RWPE1 (cell line): Measurements from ENCODE around the gene AGMO.

Experiments
- CTCF ChIA-PET: fragments of 350-600 bp; sonication (Branson Sonifier 250); formaldehyde crosslinking; extraction: SDS; loops from one replicate; lab custom pipeline; 2021; lab: Yijun Ruan, JAX
- POLR2A ChIA-PET: fragments of 400-600 bp; formaldehyde crosslinking; extraction: SDS; loops from one replicate; lab custom pipeline; 2020; ENCODE audit warnings: antibody characterized with exemption; ENCODE audit not compliant: low non-redundant PET; lab: Yijun Ruan, JAX
- DNase-seq: peaks from one replicate; pipeline ENCODE4 v3.0.0; 2012; ENCODE audit warnings: low spot score
- H3K27ac ChIP-seq: fragments of 450-650 bp; 2 replicates; pipeline ENCODE4 v1.5.1; 2017
- TF ChIP-seq, protein P1 (sequence below): fragments of 450-650 bp; conservative IDR thresholded peaks from 2 replicates; pipeline ENCODE4 v1.5.1; 2017; ENCODE audit warnings: low read depth, mild to moderate bottlenecking

AGMO gene

DNA sequence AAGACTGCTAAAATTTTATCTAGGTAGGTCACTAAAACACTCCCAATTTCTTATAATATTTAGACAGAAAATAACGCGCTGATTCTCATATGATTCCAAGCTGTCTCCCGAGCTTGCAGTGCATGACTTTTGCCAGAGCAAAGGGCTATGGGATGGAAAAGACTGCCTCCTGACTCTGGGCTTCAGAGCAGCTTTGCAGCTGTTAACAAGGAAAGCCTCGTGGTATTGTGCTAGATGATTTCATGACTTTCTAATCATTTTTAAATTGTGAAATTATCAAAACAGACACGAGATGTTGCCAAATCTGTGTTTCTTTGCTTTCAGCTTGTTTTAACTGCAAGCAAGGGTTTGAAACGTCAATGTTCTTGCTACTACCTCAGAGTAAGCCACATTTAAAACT is 238.3 kb downstream of the AGMO start:
- POLR2A ChIA-PET, result no interaction called here

DNA sequence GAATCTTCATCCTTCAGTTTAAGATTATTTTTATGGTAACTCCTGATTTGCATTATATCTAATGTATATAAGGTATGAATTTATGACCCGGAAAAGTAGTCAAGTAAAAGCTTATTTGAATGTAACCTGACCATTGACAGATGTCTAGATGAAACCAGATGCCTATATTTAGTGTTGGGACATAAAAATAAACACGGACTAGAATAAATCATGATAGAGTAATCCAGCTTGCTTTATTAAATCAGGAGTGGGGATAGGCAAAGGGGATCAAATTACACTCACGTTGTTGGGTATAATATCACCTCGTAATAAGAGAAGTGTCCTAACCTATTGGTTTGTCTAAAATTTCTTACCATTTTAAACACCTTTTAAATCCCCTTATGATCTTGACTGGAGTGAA is 244.6 kb downstream of the AGMO start:
- no peak for DNase-seq
- H3K27ac ChIP-seq, result no peak overlapping the region
- CTCF ChIA-PET, result no interaction called here
- TF ChIP-seq, protein P1, sequence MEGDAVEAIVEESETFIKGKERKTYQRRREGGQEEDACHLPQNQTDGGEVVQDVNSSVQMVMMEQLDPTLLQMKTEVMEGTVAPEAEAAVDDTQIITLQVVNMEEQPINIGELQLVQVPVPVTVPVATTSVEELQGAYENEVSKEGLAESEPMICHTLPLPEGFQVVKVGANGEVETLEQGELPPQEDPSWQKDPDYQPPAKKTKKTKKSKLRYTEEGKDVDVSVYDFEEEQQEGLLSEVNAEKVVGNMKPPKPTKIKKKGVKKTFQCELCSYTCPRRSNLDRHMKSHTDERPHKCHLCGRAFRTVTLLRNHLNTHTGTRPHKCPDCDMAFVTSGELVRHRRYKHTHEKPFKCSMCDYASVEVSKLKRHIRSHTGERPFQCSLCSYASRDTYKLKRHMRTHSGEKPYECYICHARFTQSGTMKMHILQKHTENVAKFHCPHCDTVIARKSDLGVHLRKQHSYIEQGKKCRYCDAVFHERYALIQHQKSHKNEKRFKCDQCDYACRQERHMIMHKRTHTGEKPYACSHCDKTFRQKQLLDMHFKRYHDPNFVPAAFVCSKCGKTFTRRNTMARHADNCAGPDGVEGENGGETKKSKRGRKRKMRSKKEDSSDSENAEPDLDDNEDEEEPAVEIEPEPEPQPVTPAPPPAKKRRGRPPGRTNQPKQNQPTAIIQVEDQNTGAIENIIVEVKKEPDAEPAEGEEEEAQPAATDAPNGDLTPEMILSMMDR, result no peak
- POLR2A ChIA-PET, result no interaction called here

More for the DNA sequence above, 238.3 kb downstream of the AGMO start:
- CTCF ChIA-PET, result interaction anchor here (0.6 kb wide), 1 partner anchor 15 kb away, joined by 3 read pairs; no protein-coding TSS in a partner anchor
- no peak for DNase-seq
- no peak overlapping the region for H3K27ac ChIP-seq
- TF ChIP-seq, protein P1, result no peak

DNA sequence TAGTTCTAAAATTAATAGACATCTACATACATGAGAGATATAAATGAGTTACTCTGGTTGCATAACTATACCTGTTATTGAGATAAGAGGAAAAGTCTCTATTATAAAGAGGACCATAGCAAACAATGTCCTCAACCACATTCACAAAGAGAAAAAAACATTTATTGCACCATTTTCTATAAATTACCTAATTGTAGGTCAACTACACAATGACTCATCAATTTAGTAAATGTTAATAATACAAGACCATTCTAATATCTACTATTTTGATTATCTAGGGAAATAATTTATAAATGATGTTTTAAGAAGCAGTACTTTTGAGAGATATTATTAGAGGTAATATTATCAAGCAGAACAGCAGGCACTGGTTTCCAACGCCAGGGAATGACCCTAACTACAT is 246.1 kb downstream of the AGMO start:
- POLR2A ChIA-PET, result no interaction called here
- TF ChIP-seq, protein P1, result no peak
- DNase-seq, result no peak
- CTCF ChIA-PET, result no interaction called here
- H3K27ac ChIP-seq, result no peak overlapping the region

DNA sequence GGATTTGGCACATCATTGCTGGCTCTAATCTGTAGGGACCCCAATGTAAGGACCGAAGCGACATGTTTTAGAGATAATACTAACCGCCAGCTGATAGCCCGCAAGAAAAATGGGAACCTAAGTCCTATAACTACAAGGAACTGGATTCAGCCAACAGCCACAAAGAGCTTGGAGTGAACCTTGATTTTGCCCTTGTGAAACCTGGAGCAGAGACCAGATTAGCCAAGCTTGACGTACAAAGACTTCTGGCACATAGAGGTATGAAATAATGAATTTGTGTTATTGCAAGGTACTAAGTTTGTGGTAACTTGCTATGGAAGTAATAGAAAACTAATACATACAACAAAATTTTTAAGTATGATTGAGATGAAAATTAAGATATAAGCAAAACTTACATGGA is 246.9 kb downstream of the AGMO start:
- no peak for DNase-seq
- H3K27ac ChIP-seq, result no peak overlapping the region
- TF ChIP-seq, protein P1, result no peak
- POLR2A ChIA-PET, result no interaction called here
- CTCF ChIA-PET, result no interaction called here

DNA sequence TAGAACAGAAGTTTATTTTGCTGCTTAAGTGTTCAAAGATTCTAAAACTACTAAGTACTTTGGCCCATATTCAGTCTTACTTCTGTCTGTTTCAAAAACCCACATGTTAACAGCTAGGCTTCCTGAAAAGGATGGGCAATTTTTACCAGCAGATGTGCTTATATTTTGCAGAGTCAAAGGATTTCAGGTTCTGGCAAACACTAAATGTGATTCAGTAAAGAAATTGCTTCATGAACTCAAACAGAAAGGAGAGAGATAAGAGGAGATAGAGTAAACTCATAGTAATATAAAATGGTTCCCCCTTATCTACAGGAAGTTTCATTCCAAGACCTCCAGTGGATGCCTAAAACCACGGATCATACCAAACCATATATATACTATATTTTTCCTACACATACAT is 248.5 kb downstream of the AGMO start:
- TF ChIP-seq, protein P1, result no peak
- POLR2A ChIA-PET, result no interaction called here
- CTCF ChIA-PET, result no interaction called here
- no peak for DNase-seq
- H3K27ac ChIP-seq, result no peak overlapping the region

DNA sequence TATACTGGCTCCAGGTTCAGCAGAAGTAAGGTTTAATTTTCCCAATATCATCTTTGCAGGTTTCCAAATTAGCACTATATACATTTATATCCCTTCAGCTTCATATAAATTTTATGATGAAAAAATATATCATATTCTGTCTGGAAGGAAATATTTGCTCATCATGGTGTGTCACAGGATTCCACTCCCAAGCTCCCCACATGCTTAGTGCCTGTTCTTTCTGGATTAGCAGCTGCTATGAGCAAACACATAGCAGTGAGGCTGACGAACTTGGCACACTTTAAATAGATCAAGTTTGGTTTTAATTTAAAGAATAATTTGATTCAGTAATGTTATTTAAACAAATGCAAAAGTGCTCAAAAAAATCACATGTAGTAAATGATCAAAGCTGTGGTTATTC is 251.9 kb downstream of the AGMO start:
- POLR2A ChIA-PET, result no interaction called here
- H3K27ac ChIP-seq, result no peak overlapping the region
- DNase-seq, result no peak
- TF ChIP-seq, protein P1, result no peak
- CTCF ChIA-PET, result no interaction called here
